NCI-H460 (cell line): Measurements from ENCODE around the gene CNKSR3. TPM values are rescaled to one million over a fixed set of nuclear protein-coding genes. Genes with fewer than 3 reads are reported as not detected.

ENCODE experiments used
- DNase-seq: peaks from one replicate; pipeline ENCODE4 v3.0.0-alpha.2; 2016; ENCODE audit warnings: low read depth; ENCODE audit errors: extremely low read depth
- small RNA-seq, 2 experiments: library from RNA; depleted of rRNA; stranded (forward); fragments of <200 nt; gene quantifications; one replicate each; pipeline ENCODE3, GENCODE V24; 2014
- total RNA-seq: library from RNA; depleted of rRNA; stranded (reverse); fragments of >200 nt; shearing (Covaris generic); gene quantifications from 2 replicates; pipeline ENCODE4 v1.2.3, GENCODE V29; 2014; rRNA removed

The CNKSR3 gene
- total RNA-seq, 1 experiment from 2014 or later = 6.1 TPM

GRCh38 chr6:154358019-154358545 lies 152.4 kb downstream of the CNKSR3 start:
- DNase-seq = no peak

GRCh38 chr6:154356690-154357089 lies 153.8 kb downstream of the CNKSR3 start, which contains the start of gene IPCEF1:
Gene IPCEF1 (minus strand): TSS chr6:154356803. CDS start chr6:154265947, 90,856 bp downstream.
- no peak for DNase-seq

GRCh38 chr6:154356113-154356512 lies 154.4 kb downstream of the CNKSR3 start:
- DNase-seq = no peak

- no peak for DNase-seq
These were observed 156.2 kb downstream of the CNKSR3 start for GRCh38 chr6:154354265-154354777.

- no peak for DNase-seq
These were observed 156.9 kb downstream of the CNKSR3 start for GRCh38 chr6:154353626-154354025.

GRCh38 chr6:154352898-154353585 lies 157.4 kb downstream of the CNKSR3 start:
- DNase-seq = no peak

GRCh38 chr6:154350293-154350692 lies 160.2 kb downstream of the CNKSR3 start:
- no peak for DNase-seq

GRCh38 chr6:154347981-154348380 lies 162.5 kb downstream of the CNKSR3 start:
- no peak for DNase-seq

- DNase-seq = no peak
These were observed 164.7 kb downstream of the CNKSR3 start for GRCh38 chr6:154345811-154346210.

- DNase-seq = peak; percentile 1
These were observed 166.8 kb downstream of the CNKSR3 start for GRCh38 chr6:154343473-154344308.

GRCh38 chr6:154341871-154342270 lies 168.6 kb downstream of the CNKSR3 start:
- DNase-seq = no peak

GRCh38 chr6:154341336-154341735 lies 169.1 kb downstream of the CNKSR3 start:
- no peak for DNase-seq

Small RNAs within 50 kb of the gene (small RNA-seq; reads per million reads assigned to genes)
- gene AL357075.2 = 0 reads per million in 2 experiments

Other genes with a start within 250 kb of the CNKSR3 start
- 1.0 TPM in 1 of 2 replicates, not detected in the other for gene IPCEF1, start 153.9 kb downstream of the CNKSR3 start, total RNA-seq
- gene SCAF8, start 222.7 kb upstream of the CNKSR3 start, total RNA-seq = 21.2 and 23.4 TPM in 2 replicates